Fibroblast of lung (primary cell): Measurements from ENCODE around the gene SCD5.

Source experiments
- CTCF ChIP-seq, 2 donors: IDR thresholded peaks in 1 of 2; conservative IDR thresholded peaks in 1 of 2; 1 replicate in 1 of 2; 2 replicates in 1 of 2; pipeline ENCODE4 v1.5.1; 2011 to 2012; ENCODE audit warnings: low read length in 2 of 2, control low read depth in 1 of 2, inconsistent platforms in 1 of 2, low read depth in 1 of 2, mild to moderate bottlenecking in 1 of 2
- EZH2 ChIP-seq: IDR thresholded peaks from 2 replicates; pipeline ENCODE4 v1.5.1; 2012; ENCODE audit warnings: low read length, control low read depth, mild to moderate bottlenecking; ENCODE audit errors: missing control alignments

GRCh38 chr4:82786828-82787227, 11.8 kb downstream of the SCD5 start:
- TF ChIP-seq CTCF (conservative IDR thresholded peaks at IDR 0.05 in 1 of 2, IDR thresholded peaks at IDR 0.05 in 1 of 2; ENCODE audit: low read depth in 1 of 2, low read length in 2 of 2) (no peak), EZH2 (no peak)
